ENCODE data around the gene PID1. TPM values are rescaled to one million over a fixed set of nuclear protein-coding genes. Genes with fewer than 3 reads are reported as not detected.

PID1 gene
- total RNA-seq, 2 donors from 2014 or later: 33.8 to 42.4 TPM

DNA sequence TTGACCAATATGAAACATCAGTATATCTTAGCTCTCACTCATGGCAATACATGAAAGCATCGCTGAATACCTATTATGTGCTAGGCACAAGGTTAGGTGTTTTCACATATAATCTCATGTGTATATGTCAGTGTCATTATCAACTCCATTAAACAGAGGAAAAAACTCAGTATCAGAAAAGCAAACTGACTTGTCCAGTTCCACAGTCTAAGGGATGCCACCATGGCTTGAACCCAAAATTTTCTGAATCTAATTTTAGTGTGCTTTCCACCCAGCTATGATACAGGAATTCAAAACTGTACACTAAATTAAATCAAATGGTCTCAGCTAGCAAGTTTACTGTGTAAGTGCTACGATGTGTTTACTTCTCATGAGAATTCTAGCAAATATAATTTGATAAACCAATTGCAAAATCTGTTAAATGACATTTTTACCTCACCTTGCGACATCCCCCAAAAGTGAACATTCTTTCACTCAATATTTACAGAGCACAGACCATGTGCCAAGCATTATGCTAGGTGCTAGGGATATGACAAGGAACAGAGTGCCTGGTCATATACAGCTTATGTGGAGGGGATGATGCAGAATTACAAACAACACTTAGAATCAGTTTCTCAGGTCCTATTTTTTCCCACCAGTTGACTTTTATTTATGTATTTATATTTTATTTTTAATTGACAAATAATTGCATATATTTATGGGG, 211.6 kb downstream of the PID1 start:
- DNase-seq (ENCODE audit: low spot score): no peak
- intact Hi-C loops (cut with DNase I): no loop called here

DNA sequence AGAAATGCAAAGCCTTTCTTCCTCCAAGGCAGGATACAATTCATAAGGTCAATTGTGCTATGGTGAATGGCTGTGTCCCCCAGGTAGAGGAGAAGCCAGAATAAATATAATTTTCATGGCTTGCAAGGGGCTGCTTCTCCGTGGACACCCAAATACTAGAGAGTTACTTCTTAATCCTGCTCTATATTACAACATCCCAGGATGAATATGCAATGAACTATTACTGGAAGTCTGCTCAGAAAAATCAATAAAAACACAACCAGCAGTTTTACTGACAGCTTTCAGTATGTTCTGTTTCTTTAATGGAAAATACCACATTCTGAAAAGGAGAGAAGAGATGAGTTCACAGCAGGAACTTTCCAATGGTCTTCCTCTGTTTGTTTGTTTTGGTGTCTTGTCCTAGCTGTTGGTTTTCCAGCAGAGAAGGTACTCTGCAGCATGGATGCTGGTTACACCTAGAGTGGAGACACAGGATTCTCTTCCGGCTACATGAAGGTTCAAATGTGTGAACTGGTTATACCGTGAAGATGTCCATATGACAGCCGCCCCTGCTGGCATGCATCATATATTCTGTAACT, 213.0 kb downstream of the PID1 start:
- intact Hi-C loops (cut with DNase I): no loop called here
- no peak for DNase-seq (ENCODE audit: low spot score)

DNA sequence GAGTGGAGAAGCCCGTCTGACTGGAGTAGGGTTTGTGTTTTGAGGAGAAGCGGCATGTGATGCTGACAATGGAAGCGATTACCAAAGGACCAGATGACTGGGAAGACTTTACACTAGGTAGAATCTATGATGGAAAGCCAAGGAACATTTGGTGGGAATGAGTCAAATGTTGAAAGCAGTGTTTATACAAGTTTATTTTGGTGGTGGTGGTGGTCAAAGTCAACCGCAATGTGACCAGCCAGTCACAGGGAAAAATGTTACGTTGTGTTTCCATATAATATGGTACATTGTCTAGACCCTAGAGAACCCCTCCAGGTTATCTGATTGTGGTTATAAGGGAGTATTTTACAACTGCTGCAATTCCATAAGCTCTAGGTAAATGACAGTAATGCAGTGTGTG, 216.8 kb downstream of the PID1 start:
- intact Hi-C loops (cut with DNase I): no loop called here
- DNase-seq (ENCODE audit: low spot score): no peak

DNA sequence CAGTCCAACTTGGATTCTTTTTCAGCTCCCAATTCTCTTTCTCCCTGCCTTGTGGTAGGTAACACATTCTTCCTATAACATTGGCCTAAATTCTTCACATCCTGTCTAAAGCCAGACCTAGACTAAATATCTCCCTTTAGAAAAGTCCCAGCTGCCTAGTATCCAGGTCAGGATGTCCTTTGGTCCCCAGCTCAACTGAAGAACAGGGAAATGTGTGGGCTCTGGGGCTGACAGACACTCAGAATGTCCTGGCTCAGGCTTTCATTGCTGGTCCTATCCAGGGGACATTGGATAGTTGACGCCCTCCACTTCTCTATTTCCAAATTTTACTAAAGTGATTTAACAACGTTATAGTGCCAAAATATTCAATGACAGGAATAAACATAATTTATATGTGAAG, 219.3 kb downstream of the PID1 start:
- DNase-seq (ENCODE audit: low spot score): no peak
- intact Hi-C loops (cut with DNase I): no loop called here

DNA sequence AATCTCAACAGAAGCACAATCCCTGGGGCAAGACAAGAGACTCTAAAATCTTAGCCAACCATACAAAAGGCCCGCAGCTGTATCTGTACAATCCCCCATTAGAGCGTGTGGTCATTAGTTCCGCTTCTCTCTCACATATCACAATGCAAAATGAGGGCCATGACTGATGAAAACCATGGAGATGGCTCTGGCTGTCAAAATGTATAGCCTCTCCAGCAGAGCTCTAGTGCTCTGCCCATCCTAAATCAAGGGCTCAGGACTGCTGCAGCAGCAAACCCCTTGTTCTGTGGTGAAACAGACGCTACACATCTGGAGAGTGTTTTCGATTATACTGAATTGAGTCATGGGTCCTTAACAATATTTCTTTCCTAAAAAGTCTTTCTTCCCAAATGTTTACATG, 221.0 kb downstream of the PID1 start:
- no peak for DNase-seq (ENCODE audit: low spot score)
- intact Hi-C loops (cut with DNase I): no loop called here

DNA sequence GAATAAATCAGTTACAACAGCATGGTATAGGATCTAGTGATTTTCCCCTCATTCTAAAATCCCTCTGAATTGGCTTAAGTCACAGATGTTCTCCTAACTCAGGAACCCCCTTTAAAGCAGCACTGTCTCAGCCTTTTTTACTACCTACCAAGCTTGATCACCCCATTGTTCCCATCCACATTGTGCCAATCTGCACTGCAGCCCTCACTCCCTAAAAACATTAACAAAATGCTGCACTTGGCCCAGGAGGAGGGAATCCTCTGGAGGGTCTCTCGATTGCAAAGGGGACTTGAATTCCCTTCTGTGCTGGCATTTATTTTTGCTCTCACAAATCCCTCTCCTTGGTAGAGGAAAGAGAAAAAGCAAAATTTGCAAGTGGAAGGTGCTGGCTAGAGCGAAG, 223.0 kb downstream of the PID1 start:
- no peak for DNase-seq (ENCODE audit: low spot score)
- intact Hi-C loops (cut with DNase I): no loop called here

DNA sequence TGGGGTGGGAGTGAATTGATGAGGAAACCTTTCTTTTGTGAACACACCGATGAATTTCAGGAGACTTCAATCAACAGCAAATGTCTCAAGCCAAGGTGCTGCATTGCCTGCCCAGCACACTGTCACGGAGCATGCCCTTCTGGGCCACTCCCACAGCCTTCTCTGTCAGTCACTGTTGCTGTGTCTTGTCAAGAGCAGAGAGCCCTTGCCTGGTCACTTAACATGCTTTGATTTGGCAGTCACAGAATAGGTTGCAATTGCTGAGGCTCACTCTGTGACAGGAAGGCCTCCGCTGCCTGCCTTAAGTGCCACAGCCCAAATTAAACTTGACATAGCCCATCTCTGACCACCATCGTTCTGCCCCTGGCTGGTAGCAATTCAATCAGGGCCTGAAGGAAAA, 225.4 kb downstream of the PID1 start:
- intact Hi-C loops (cut with DNase I): no loop called here
- DNase-seq (ENCODE audit: low spot score): no peak

DNA sequence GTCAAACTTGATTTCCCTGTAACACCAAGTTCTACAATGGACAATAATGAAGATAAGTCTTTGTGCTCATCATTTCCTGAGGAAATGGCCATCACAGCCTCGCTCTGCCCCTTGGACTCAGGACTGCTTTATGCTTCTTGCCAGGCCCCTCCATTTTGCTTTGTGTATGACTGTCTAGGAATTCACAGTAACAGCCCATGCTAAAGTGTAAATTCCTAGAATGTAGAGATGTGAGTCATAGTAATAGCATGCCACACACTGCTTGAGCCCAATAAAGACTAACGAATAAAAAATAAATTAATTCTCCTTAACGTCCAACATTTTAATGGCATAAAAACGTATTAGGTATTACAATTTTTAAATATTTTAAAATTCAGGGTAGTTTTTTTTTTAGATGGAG, 226.5 kb downstream of the PID1 start:
- intact Hi-C loops (cut with DNase I): no loop called here
- DNase-seq (ENCODE audit: low spot score): no peak

DNA sequence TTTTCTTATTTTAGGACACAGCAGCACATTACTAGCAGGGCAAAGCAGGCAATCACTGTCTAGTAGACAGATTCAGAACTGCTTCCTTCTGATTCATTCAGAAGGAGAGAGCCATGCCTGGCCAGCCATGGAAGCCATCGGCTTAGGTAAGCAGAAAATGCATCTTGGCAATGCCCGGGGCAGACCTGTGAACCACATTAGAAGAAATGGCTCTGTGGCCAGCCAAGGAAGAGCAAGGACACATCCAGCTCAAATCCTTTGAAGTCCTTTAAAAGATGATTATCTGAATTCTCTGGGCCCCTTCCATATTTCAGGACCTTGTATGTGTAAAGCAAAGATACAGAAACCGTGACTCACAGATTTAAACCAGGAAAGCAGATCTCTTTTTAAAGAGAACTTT, 227.4 kb downstream of the PID1 start:
- intact Hi-C loops (cut with DNase I): no loop called here
- no peak for DNase-seq (ENCODE audit: low spot score)

DNA sequence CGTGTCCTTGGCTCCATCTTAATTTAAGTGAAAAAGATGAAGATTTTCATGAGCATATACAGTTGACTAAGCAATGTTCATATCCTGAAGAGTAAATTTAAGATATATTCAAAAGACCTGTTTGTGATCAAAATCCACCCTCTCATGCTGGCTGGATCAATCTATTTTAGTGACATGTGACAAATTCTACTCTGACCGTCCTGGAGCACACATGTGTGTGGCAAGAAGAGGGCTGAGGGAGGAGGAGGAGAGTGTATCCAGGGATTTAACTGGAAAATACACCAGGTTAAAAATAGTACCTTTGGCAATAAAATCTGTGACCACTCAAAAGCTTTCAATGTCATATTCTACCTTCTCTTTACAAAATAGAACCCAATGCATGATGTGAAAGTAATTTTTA, 228.7 kb downstream of the PID1 start:
- DNase-seq (ENCODE audit: low spot score): no peak

DNA sequence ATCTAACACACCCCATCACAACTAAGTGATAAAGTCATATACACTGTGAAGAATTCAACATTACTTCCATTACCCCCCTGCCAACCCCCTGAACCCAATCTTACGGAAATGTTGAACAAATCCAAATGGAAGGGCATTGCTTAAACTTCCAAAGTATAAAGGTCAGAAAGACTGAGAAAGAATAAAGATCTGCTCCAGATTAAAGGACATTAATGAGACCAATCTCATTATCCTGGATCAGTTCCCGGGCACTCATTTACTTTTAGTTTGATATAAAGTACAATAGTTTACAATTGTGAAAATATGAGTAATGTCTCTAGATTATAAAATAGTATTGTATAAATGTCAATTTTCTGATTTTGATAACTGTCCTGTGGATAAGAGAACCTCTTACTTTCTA, 229.4 kb downstream of the PID1 start:
- no peak for DNase-seq (ENCODE audit: low spot score)
- intact Hi-C loops (cut with DNase I): no loop called here

More for the DNA sequence above, 228.7 kb downstream of the PID1 start:
- intact Hi-C loops (cut with DNase I): no loop called here

DNA sequence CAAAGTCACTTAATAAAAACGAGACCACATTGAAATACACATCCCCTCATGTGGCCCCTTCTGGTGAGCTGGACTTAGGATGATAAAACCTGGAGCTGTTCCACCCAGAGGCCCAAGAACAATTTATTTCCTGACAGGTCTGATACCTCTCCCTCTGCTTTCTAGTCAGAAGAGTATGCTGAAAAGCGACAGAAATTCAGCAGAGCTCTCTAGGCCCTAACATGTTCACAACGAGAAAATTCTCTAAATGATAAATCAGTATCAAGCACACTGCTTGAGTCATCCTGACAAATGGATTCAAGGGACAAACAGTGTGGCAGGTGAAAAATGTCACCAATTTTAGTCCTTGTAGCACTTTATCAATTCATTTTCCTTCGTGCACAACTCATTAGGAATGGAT, 233.5 kb downstream of the PID1 start:
- intact Hi-C loops (cut with DNase I): no loop called here

DNA sequence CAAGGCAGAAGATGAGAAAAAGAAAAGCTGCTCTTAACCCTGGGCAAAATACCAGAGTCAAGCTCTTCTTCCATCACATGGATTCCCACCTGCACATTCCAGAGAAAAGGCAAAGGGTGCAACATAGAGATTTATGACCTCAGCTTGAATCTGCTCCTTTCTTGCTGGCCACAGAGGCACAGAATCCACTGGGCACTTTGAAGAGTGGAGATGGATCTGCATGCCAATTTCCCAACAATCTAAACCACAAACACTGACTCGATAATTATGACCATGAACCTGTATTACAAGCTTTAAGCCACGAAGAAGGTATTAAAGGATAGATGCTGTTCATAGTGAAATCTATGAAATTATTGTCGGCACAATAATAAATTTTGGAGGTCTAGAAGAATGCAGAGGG, 237.3 kb downstream of the PID1 start:
- DNase-seq (ENCODE audit: low spot score): no peak

More for the DNA sequence above, 233.5 kb downstream of the PID1 start:
- no peak for DNase-seq (ENCODE audit: low spot score)

DNA sequence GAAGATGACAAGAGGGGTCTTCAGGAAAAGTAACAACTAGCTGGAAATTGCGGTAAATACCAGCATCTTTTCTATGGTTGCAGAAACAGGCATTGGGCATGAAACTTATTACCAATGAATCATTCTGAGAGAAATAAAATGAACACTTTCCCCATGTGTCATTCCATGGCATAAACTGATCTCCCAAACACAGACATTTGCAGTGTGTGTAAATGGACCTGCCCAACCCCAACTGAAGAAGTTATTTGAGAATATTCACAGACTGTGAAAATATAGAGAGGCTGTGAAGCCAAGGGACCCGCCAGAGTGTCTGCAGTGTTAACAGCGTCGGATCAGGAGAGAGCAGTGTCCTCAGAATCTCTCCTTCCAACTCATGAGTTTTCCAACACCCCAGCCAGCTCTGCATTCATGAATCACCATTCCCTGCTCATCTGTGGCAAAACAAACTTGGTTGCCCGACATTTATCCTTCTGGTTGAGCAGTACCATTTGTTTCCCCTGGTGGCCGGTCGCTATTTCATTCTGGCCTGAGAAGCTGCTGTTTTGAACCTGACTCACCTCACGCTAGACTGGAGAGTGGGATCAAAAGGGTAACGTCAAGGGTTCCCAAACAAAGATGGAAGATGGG, 238.4 kb downstream of the PID1 start:
- DNase-seq (ENCODE audit: low spot score): no peak
- intact Hi-C loops (cut with DNase I): no loop called here

More for the DNA sequence above, 237.3 kb downstream of the PID1 start:
- intact Hi-C loops (cut with DNase I): no loop called here

DNA sequence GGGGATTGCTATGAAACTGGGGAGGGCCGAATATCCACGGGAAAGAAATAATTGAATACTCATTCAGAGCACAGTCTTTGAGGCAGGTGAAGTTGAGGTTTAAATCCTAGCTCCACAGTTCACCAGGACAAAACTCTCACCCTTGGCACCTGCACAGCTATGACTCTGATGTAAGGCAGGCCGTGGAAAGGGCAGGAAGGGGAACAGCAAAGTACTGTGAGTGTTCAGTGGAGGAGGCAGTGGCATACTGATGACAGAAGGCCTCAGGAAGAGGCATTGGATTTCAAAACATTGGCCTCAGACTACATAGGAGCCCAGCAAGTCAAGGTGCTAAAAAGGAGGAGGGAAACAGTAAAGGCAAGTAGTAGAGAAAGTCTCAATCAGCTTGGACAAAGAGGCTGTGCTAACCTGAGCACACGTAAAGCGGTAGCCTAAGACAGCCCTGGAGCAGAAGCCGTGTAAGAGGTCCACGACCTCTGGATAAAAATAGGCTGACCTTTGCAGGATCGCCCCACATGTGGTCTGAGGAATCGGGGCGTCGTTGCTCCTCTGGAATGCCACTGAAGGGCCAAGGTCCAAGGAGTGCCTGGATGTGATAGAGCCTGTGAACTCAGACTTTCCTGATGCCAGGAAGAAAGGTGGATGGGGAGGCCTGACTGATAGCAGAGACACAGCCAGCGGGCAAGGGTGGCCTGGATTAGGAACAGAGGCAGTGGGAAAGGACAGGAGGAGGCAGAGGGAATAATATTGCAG, 243.6 kb downstream of the PID1 start:
- intact Hi-C loops (cut with DNase I): no loop called here
- DNase-seq (ENCODE audit: low spot score): no peak

DNA sequence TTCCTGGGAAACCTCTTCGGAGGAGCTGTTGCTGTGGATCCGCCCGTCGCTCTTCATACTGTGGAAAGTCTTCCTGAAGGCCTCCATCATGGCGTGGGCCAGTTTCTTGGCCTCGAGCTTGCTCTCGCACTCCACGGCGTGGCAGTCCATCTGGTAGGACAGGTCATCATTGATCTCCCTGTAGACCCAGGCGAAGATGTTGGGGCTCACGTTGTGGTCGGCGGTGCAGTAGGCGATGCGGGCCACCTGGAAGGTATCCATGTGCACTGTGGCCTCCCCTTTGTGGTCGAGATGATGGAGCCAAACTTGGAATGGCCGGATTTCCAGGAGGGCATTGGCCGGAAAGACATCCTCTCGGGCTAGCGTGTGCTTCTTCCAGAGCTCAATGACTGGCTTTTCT, 245.4 kb downstream of the PID1 start:
- DNase-seq (ENCODE audit: low spot score): no peak
- intact Hi-C loops (cut with DNase I): no loop called here

DNA sequence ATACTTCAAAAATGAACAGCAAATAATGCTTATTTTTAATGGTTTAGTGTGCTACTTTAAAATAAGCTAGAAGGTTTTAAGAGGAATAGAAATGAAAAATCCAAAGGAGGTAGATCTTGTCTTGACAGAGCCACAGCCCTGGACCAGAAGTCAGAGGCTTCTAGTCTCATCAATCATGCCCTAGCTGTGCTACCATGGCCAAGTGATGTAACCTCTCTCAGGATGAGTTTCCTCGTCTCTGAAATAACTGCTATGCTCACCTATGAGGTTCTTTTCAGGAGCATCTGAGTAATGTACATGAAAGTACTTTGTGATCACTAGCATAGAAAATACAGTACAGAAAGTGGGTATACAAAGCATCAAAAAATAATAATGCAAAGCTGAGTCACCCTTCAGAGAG, 248.4 kb downstream of the PID1 start:
- DNase-seq (ENCODE audit: low spot score): no peak
- intact Hi-C loops (cut with DNase I): no loop called here

DNA sequence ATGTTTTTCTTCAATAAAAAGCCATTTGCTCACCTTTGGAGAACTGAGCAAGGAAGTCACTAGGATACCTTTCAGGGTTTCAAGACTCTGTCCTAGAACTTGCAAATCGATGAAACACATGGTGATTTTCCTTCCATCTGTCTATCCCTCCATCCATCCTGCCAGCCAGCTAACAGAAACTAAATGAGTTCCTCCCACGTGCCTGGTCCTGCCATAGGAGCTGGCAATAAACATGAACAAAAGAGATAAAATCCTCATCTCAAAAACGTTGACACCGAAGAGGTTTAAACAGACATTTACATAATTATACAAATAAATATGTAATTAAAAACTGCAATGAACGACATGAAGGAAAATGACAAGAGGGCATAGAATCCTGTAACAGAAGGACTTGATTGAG, 249.0 kb downstream of the PID1 start:
- no peak for DNase-seq (ENCODE audit: low spot score)
- intact Hi-C loops (cut with DNase I): no loop called here

DNA sequence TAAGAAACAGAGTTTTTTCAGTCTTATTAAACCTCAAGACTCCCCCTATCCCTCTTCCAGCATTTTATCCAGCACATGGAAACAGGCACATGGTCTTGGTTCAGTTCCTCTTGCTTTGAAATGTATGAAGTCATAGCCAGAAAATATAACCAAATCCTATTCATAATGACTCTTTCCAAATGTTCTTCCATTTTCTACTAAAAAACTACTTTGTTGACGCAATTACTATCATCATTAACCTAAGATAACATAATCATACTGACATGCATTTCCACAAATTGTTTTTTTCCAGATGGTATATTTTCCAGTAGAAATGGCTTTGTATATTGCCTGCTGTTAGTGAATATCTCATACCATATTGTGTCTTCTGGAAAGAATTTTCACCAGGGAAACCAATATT, 261.3 kb downstream of the PID1 start:
- no peak for DNase-seq (ENCODE audit: low spot score)
- intact Hi-C loops (cut with DNase I): no loop called here

DNA sequence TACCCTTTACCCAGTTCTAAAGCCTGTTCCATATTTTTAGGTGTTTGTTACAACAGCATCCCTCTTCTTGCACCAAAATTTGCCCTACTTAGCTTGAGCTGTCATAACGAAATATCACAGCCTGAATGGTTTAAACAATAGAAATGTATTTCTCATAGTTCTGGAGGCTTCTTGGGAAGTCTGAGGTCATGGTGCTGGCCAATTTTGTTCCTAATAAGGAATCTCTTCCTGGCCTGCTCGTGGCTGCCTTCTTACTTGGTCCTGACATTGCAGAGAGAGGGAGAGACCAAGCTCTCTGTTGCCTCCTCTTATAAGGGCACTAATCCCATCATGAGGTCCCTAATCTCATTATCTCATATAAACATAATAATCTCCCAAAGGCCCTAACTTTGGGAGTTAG, 267.8 kb downstream of the PID1 start:
- DNase-seq (ENCODE audit: low spot score): no peak
- intact Hi-C loops (cut with DNase I): no loop called here
